GM20431 (cell line): ENCODE results near the gene KRT78.

Experiments
- in situ Hi-C: fragments of 300-500 bp; cut with MseI, MboI; formaldehyde crosslinking; loops from one replicate; pipeline ENCODE4 v1.15.0; 2020; ENCODE audit warnings: low sequenced_read_pairs; ENCODE audit not compliant: unreplicated experiment

The KRT78 gene, protein sequence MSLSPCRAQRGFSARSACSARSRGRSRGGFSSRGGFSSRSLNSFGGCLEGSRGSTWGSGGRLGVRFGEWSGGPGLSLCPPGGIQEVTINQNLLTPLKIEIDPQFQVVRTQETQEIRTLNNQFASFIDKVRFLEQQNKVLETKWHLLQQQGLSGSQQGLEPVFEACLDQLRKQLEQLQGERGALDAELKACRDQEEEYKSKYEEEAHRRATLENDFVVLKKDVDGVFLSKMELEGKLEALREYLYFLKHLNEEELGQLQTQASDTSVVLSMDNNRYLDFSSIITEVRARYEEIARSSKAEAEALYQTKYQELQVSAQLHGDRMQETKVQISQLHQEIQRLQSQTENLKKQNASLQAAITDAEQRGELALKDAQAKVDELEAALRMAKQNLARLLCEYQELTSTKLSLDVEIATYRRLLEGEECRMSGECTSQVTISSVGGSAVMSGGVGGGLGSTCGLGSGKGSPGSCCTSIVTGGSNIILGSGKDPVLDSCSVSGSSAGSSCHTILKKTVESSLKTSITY

DNA sequence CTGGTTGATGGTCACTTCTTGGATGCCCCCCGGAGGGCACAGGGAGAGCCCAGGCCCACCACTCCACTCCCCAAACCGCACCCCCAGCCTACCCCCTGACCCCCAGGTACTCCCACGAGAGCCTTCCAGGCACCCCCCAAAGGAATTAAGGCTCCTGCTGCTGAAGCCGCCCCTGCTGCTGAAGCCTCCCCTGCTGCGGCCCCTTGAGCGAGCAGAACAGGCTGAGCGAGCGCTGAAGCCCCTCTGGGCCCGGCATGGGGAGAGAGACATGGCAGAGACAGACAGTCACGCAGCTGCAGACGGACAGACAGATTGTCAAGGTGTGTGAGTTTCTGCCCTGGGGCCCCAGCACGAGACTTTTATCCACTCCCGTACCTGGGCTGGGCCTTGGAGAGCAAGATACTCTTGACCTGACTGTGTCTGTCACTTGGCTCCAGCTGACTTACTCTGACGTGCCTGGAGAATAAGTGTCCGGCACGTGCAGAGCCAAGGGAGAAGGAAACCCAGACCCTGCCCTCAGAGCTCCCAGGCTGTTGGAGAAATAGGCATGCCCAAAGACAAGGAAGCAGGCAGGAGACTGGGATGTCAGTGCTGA is at the start of gene KRT78:
KRT78 (minus strand) TSS at position 334 of the 595 bp plus-strand sequence; CDS start at position 270, 64 bp downstream.
- in situ Hi-C loops: no loop called here

- in situ Hi-C loops: loop anchor here (25.0 kb wide), 1 partner anchor 509 kb away; the partner anchor contains the start of gene KRT84
These were observed 47.7 kb upstream of the KRT78 start for GRCh38 chr12:52896190-52897100.

DNA sequence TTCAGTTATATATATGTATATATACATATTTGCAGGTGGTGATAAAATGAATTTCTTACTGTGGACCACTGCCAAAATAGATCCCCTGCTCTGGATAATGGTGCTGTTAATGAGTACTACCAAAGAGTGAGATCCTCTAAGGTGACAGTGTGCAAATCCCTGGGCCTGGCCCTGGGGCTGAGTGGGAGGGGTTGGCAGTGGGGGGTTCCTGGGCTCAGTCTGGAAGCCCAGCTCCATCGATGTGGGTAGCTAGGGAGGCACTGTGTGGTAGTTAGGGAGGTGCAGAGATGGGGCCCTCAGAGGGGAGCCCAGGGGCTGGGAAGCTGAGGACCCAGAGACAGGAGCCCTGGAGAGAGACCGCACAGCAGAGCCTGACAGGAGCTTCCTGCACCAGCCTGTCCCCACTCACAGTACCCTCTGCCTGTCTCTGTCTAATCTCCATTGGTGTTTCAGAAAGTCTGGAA is 47.0 kb upstream of the KRT78 start:
- in situ Hi-C loops: loop anchor here (25.0 kb wide), 1 partner anchor 508 kb away; the partner anchor contains the start of gene KRT84

- in situ Hi-C loops: loop anchor here (25.0 kb wide), 1 partner anchor 506 kb away; the partner anchor contains the start of gene KRT84
These were observed 44.2 kb upstream of the KRT78 start for GRCh38 chr12:52892974-52893373.

DNA sequence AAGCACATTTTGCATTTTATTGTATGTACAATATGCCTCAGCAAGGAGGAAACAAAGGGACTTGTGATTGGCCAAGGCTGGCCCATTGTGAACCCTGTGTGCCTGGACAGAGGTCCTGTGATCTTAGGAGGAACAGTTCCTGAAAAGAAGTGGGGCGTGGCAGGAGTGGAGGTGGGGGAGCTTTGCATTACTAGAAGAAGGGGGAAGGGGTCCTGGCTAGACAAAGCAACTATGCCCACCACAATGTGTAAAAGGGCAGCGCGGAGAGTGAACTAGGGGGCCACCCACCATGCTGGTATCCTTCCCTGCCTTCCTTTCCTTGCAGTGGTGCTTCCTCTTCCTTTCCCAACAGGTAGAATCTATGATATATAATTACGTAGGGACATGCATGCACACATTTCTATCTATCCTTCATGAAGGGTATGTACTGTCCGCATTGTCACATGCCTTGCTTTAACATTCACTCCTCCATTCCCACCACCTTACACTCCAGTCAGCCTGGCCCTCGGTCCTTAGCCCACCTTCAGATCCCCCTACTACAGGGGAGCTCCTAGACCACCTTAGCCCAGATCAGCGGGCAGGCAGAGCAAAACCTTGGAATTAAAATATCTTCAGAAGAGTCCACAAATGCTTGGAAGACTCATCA is 43.5 kb upstream of the KRT78 start:
- in situ Hi-C loops: loop anchor here (25.0 kb wide), 1 partner anchor 505 kb away; the partner anchor contains the start of gene KRT84

DNA sequence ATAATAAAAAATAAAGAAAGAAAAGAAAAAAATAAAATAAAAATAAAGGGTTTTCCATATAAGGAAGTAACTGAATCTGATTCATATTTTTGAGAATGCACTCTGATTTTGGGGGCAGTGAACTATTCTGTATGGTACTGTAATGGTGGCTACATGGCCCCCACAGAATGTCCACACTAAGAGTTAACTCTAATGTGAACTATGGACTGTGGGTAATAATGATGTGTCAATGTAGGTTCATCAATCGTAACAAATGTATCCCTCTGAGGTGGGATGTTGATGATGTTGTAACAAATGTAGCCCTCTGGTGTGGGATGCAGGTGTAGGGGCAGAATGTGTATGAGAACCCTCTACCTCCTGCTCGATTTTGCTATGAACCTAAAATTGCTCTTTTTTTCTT is 42.2 kb upstream of the KRT78 start:
- in situ Hi-C loops: loop anchor here (25.0 kb wide), 1 partner anchor 504 kb away; the partner anchor contains the start of gene KRT84

GRCh38 chr12:52890417-52890816 is 41.6 kb upstream of the KRT78 start:
- in situ Hi-C loops: loop anchor here (25.0 kb wide), 1 partner anchor 503 kb away; the partner anchor contains the start of gene KRT84

- in situ Hi-C loops: loop anchor here (5.0 to 25.0 kb wide), 2 partner anchors 98 to 497 kb away; partner anchors contain the start of gene KRT84
These were observed 35.9 kb upstream of the KRT78 start for GRCh38 chr12:52884526-52885293.

DNA sequence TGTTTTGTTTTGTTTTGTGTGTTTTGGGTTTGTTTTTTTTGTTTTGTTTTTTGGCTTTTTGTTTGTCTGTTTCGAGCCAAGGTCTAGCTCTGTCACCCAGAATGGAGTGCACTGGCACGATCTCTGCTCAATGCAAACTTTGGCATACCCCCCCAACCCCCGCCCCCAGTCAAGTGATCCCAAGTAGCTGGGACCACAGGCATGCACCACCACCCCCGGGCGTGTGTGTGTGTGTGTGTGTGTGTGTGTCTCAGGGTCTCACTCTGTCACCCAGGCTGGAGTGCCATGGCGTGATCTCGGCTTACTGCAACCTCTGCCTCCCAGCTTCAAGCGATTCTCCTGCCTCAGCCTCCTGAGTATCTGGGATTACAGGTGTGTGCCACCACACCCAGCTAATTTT is 31.7 kb upstream of the KRT78 start:
- in situ Hi-C loops: loop anchor here (5.0 to 25.0 kb wide), 2 partner anchors 102 to 493 kb away; partner anchors contain the start of gene KRT84

DNA sequence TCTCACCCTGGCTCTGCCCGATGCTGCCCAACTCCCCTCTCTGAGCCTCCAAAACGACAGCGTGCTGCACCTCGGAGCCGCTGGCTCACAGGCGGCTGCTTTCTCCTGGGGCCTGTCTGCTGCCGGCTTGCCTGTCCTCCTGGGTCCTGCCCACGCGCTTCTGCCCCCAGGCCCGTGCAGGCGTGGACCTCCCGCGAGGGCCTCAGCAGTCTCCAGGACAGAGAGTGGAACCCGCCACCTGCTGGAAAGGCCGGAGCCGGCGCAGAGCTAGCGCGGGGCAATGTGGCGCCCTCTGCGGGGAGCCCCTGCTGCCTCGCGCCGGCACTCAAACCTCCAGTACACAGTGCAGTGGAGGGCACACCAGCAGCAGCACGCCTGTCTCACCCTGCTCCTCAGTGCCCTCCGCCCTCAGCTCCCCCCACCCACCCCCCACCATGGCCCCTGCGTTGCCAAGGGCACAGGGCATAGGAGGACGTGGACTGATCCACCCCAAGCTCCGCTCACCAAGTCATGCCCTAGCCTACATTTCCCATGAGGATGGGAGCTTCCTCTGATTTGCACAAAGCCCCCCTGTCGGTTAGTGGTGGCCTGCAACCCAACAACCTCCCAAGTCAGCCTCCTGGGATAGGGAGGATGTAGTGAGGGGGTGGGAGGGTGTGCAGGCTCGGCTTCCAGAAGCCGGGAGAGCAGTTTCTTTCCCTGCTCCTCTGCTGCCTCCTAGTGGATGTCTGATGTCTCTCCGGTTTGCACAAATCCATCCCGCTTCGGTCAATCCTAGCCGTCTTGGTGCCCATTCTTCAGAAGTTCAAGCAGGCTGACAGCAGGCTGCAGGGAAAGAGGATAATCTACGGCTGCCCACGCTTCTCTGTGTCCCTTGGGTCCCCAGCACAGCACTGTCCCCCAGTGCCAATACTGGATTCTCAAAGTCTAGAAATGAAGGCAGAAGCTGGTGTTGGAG is 30.9 kb upstream of the KRT78 start:
- in situ Hi-C loops: loop anchor here (5.0 to 25.0 kb wide), 3 partner anchors 103 to 492 kb away; partner anchors contain the start of gene KRT84

GRCh38 chr12:52878507-52879393 is 30.0 kb upstream of the KRT78 start:
- in situ Hi-C loops: loop anchor here (10.0 to 25.0 kb wide), 2 partner anchors 294 to 491 kb away; partner anchors contain the start of gene KRT84

DNA sequence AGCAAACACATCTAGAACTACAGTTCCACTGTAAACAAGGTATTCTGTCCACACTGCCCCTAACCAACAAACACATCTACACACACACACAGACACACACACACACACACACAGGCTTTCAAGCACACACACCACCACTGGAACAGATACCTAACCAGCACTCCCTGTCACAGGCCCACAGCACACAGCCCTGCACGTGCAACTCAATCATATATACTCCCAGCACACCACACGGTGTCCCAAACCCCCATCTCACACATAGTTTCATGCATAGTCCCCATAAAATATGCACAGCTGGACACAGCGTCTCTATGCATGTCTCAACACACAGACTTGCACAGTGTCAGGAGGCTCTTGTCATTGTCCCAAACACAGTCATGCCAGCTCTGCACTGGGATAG is 28.4 kb upstream of the KRT78 start:
- in situ Hi-C loops: loop anchor here (10.0 to 25.0 kb wide), 2 partner anchors 292 to 490 kb away; partner anchors contain the start of gene KRT84

- in situ Hi-C loops: loop anchor here (10.0 to 25.0 kb wide), 2 partner anchors 292 to 489 kb away; partner anchors contain the start of gene KRT84
These were observed 27.6 kb upstream of the KRT78 start for GRCh38 chr12:52876372-52876771.

- in situ Hi-C loops: loop anchor here (10.0 to 25.0 kb wide), 2 partner anchors 290 to 488 kb away; partner anchors contain the start of gene KRT84
These were observed 26.0 kb upstream of the KRT78 start for GRCh38 chr12:52874573-52875435.
